COLO829 (cell line): ENCODE results near the gene NFIL3.

Experiments
- DNase-seq: peaks from one replicate; pipeline ENCODE4 v3.0.0; 2012; ENCODE audit warnings: low spot score

Gene NFIL3

DNA sequence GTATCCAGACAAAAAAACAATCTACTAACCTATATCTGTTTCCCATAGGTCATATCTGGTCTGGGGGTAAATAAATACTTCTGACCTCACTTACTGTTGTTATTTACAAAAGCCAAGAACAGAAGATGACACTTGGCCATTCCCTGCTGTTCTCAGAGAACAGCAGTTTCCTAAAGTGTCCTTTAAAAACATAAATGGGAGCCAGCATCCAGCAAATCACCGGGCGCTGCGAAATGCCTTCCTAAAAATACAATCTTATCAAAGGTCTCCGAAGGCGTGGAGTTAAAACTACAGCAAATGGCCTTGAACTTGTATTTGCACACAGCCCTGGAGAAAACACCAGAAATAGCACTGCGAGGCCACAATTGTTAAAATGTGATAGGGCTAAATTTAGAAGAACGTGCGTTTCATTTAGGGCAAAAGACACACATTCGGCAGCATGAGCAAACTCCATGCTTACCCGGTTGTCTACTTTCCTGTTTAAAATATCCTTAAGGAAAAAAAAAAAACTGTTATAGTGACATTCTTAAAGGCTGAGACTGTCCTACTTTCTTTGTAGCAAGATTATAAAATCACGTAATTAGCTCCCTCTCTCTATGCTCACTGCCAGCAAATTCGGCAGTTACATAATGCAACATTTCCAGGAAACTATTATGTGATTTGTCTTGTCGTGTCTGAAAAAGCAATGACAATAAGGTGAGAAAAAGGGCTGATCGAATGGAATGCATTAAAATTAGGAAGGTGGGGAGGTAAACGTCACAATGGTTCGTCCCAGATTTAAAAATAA is 1.5 kb downstream of the NFIL3 start:
- no peak for DNase-seq

DNA sequence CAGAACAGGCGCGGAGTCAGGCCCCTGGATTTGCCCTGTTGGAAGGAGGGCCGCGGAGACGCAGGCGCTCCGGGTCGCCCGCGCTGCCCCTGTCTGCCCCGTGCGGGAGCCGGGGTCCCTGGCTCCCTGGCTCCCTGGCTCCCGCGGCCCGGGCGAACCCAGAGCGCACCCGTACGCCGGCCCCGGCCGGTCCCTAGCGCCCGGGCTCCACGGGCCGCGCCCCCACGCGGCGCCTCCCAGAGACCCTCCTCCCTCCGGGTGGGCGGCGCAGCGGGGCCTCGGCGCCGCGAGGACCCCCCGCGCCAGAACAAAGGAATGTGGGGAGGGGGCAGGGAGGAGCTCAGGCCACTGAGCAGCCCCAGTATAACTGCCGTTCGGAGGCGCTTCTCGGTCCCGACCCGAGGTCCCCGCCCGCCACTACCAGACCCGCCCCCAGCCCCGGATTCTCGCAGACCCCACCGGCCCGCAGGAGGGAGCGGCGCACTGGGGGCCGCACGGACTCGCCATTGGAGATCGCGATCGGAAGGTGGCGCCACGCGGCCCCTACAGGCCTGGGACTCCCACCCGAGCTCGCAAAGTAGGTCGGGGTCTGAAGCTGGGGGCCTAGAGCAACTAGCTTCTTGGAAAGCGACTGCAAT is 2.4 kb downstream of the NFIL3 start:
- no peak for DNase-seq

DNA sequence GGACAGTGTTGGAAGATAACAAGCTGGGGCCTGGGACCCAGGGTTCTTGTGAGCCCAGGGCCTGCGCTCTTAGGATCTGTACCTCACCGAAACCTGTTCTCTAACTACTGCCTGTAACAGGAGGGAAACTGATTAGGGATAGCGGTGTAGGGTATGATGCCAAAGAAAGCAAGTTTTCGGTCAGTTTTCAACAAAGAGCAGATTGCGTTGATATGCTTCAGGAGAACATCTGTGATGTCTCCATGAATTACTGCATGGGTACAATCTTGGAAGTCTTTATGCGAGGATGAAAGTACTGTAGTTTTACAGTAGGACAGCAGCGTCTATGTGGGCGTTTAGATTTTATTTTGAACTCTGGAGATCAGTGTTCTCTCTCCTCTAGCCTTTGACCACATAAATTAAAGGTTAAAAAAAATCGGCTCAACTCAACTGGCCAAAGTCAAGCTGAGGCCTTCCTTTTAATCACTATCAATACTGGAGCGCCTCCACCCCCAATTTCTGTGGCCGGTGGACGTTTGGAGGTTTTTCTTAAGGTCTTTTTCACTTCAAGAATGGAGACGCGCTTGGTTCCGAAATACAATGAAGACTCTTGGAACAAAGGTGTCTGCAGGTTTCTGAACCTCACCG is 3.0 kb downstream of the NFIL3 start:
- DNase-seq, result no peak

DNA sequence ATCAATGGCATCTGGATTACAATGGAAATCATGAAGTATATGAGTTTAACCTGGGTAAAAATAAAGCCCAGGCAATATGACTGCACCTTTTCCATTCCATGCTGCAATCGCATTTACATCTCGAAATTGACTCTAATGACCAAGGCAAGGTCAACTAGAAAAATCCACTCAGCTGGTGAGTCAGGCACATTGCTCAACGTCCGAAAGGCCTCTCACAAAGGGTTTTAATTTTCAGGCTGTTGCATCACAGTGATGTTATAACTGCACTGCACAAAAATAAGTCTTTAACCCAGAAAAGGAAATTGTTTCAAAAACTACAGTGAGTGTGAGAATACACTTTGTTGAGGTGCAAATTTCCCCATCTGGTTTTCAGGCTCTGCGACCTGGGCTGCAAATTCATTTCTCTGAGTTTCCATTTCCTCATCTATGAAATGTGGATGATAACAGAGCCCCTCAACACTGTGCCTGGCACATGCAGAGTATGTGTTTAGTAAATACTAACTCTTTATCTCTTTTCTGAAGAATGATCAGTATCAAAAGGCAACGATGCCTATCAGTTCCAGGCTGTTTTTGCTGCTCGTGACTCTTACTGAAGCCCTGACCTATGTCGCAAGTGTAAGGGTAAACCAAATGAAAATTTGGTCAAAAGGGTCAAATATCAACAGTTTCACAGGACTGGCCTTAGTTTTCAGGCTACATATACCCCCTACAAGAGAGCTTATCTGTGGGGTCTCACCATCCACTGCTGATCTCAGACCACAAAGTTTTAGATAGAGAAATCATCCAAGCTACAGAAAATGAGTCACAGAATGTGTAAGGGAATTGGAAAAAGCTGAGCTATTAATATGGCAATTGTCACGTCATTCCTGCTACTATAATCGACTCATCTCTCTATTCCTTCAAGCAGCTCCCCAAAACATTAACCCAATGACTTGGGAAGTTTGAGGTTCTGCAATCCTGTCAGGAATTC is 4.1 kb downstream of the NFIL3 start:
- peak; percentile 30 for DNase-seq

DNA sequence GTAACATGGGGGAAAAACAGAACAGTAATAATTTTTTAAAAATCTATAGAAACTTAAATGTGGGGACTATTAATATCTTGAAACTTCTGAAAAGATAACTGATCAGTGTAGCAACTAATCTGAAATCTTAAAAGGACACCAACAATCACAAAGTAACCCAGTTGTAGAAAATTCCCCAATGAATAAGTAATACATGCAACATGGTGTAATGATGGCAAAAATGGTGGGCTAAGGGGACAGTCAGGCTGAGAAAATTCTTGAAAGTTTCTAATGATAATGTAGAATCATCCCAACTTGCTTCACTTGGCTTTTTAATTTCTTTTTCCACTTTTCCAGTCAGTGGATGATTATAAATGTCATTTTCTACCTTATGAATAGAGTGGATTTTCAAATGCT is 5.4 kb downstream of the NFIL3 start:
- DNase-seq, result no peak

DNA sequence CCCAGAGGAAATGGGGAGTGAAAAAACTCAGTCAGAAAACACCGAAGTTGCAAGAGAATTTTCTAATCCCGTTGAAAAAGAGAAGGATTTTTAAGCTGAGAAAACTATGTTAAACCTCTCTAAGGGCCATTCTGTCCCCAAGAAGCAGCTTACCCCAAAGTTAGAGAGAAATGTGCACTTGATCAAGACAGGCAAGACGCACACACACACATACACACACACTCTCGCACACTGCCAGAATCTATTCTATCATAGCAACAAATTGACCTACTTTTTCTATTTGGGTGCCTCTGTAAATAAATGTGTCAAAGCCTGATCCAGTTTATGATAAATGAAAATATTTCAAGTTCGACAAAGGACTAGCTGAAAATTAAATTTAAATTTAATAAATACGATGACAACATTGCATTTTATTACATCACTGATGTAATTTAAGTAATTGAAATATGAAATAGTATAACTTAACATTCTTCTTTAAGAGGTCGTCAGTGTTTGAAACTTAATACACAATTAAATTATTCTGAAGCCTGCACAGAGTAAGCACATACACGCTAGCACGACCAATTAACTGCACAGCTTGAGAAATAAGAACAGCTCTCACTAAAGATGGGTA is 5.9 kb downstream of the NFIL3 start:
- DNase-seq, result no peak

DNA sequence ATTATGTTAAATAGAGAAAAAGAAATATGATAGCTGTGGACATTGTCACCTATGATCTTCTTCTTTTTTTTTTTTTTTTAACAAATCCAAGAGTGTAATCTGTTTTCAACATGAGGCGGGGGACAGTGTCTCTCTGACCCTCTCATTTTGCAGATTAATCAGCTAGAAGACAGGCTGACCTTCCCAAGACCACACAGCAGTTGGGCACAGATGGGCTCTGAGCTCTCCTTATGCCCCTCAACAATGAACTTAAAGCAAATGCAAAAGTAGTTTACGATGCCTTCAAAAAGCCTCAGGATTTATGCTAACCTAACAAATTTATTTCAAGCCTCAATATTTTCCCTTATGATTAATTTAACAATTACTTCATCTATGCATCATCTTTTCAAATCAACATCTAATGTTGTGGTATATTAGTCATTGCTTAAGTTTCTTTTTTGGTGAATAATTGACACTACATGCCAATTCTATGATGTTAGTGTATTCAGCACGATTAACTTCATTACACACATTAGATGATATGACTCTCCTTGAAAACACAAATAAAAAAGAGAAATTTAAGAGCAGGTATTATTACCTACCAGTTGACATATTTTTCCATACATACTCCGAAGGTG is 7.4 kb downstream of the NFIL3 start:
- no peak for DNase-seq

DNA sequence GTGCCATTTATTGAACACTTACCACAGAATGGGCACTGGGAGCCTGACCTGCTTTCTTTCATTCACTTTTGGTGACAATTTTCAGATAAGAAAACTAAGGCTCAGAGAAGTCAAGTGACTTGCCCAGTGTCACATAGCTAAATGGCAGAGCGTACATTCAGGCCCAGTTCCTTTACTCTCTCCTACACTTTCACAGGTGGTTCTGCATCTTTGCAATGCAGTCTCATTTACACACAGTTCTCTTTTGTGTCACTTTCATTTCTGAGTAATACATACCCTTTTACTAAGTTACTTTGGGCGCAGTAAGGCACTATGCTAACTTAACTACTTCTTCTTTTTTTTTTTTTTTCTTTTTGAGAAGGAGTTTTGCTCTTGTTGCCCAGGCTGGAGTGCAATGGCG is 8.3 kb downstream of the NFIL3 start:
- DNase-seq, result no peak

DNA sequence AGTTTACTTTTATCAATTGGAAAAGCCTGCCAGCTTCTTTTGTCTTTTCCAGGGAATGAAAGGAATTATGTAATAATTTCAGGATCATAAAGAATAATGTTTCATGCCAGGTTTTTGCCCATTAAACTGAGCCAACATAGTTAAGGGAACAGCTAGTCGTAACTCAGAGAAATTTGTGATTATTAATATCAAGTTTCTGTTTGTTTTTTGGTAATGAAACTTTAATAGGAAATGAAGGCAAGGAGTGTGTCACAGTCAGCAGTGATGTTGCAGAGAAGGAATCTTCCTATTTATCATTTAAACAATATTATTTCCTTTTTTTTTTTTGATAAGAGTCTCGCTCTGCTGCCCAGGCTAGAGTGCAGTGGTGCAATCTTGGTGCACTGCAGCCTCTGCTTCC is 10.7 kb downstream of the NFIL3 start:
- no peak for DNase-seq

DNA sequence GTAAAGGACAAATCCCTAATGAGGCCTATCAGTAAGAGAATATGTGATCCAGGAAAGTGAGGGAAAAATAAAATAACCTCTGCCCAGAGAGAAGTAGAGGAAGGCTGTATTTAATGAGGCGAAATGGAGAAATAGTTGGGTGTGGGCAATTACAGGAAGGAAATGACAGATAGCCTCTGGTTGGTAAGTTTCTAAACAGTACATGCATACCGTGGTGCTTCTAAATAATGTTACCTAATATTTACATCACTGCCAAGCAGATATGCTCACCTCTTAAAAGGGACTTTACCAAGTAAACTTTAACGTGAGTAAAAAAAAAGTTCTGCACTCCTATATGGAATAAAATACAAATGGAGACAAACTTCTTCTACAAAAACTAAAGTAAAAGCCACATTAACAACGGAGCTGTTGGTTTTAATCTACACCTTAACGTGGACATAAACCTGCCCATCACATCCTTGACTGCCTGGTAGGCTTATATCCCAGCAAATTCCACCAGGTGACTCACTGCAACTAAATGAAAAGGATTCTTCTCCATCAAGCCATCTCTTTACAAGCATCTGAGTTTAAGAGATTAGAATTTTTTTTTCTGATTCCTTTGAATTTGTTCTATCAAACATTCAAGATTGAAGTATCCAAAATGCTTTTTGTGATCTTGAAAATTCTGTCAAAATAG is 12.4 kb downstream of the NFIL3 start:
- no peak for DNase-seq

DNA sequence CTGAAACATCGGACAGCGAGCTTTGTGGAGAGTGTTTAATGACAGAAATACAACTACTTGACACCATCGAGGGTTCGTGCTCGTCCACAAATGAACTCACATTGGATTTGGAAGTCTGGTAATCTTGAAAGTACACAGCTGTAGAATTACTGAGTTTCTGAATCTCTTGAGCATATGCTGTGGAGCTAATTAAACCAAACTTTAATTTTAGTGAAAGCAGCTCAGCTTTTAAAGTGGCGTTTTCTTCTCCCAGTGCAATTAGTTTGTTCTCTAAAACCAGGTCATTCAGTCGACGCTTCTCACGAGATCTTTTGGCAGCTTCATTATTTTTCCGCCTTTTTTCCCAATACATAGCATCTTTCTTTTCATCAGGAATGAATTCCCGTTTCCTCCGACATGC is 13.5 kb downstream of the NFIL3 start:
- no peak for DNase-seq

DNA sequence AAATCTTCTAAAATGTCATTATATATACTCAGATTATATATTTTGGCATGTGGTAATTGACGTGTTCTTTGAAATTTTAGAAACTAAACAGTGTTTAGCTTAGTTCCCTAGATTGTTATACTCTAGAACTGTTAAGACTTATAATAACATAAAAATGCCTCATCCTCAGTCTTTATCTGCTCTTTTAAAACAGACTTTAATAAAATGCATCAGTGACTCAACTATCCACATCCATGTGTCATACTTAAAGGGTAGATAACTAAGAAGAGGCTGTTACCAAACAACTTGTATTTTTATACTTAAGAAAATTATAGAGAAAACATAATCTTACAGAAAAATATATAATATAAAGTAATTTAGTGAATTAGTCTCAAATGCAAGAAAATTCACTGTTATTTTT is 15.2 kb downstream of the NFIL3 start:
- no peak for DNase-seq

DNA sequence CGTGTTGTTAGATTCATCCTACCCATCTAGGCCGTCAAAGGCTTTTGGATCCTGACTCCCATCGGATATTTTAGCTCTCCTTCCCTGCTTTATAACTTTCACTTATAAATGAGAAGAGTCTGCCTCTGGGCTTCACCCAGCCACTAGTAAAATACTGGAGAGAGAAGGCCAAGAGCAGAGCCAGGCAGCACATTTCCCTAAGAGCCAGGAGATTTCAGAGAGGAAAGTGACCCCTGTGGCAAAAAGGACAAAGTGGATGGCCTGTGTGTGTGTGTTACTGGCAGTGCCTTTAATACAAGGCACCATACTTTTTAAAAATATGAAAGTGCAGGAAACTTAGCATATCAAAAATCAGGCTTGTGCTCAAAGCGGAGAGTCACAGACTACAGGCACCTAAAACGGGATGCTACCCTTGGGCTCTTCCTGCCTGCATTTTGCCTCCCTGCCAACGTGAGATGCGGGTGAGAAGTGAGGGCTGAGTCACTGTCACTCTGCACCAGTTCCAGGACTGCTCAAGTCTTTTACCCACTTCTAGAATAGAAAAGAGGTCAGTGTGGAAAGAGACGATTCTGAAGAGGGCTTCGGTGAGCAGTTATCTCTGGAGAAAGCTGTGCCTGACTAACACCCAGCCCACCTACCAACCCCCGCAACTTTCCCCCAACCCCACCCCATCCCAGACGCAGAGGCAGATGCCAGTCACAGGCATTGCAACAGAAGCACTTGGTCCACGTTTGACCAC is 15.9 kb downstream of the NFIL3 start:
- no peak for DNase-seq

DNA sequence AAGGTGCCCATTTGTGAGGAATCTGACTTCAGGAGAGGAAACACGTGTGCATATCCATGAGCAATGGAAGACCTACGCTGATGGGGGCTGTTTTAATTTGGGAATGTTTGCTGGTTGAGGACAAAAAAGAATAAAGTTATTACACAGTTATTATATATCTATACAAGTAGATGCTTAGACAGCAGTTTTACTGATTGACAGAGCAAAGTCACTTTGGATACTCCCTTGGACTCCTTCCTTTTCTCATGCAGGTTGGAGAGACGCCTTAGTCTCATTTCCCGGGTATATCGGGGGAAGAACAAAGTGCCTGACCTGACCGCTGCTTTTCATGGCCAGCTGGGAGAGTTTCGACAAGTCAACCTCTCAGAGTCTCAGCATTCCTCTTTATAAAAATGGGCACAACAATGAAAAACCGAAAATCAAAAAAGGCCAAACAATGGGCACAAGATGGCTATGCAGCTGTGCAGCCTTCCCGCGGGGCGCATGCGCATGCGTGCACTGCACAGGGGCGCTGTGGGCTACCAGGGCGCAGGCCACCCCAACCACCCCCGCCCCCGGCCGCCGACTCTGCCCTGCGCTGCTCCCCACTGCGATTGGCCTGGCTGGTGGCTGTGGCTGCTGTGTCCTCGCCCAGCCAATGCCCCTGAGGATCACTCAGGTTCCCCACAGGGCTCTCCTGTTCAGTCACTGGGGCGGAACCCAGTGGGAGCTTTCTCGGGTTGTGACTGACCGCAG is 18.1 kb downstream of the NFIL3 start:
- no peak for DNase-seq

DNA sequence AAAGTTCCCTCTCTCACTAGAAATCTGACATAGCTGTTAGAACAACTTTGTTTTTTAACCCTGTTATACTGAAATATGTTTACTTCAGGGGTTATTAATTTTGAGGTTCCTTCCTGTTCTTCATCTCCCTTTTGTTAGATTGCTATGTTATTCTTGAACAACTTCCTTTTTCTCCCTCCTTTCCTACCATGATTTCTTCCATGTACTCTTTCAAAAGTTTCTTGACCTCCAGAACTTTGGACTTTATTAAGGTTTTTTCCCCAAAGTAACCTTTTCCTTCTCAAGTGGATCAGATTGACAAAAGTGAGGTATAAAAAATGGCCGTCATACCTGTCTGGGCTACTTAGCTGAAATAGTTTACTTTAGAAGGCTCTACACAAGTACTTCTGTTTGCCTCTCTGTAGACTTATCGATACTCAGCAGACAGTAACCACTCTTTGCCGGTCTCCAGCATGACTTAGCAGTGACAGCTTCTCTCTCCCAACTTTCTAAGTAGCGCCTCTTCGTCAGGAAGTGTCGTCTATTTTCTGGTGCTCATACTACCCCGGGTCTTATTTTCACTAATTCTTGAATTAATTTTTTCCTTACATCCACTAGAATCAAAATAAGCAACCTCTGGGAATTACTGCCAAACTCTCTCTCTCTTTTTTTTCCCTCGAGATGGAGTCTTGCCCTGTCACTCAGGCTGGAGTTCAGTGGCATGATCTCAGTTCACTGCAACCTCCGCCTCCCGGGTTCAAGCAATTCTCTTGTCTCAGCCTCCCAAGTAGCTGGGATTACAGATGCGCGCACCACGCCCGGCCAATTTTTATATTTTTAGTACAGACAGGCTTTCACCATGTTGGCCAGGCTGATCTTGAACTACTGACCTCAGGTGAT is 19.7 kb downstream of the NFIL3 start:
- DNase-seq, result no peak

DNA sequence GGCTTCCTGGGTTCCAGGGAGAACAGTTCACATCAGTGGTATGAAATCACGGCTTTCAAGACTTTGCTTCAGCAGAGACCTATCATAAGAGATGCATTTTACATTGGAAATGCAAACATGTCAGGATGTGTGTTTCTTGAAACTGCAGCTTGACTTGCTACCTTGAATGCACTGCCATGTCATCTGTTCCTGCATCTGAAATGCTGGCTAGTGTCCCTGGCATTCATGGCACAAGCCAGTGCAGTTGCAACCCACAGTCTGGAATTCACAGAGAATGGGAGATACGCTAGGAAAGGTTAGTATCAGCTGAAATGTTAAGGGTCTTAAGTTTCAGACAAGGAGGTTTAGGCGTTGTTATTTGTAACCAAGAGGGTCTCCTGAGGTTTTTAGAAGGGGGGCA is 24.7 kb downstream of the NFIL3 start:
- no peak for DNase-seq

DNA sequence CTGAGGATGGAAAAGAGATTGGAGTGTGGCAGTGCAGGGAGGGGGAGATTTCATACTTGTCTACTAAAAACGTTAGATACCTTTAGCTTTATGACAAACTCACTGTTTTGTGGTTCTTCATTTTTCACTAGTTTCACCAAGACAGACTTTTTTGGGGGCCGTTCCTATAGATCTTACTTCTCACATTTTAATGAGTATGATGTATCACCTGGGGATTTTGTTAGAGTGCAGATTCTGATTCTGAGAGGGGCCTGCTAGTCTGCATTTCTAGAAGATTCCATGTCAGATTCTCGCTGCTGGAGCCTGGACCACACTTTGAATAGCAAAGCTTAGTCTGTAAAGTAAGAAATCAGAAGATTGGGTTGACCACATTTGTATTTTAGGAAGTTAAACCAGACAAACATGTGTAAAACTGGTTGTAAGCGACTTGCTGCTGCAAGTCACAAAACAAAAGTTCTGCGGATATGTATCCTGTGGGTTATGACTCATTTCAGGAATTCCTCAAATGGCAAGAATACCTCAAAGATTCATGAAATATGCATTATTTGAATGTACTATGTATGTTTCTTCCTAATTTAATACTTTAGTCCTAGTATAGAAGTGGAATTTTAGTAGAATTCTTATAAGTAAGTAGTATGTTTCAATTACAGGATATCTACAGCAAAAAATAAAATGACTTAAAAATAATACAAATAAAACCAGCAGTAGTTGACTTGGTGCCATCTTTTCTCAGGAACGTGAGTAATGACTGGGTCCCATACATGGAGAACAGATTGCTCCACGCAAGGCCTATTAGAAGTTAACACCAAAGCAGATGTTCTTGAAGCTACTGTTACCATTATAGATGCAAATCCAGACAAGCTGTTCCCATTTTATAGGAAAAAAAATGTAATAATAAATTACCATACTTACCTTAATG is 27.8 kb downstream of the NFIL3 start:
- DNase-seq, result peak; percentile 62
